GM18502 (cell line): ENCODE measurements around the gene PALD1.

ENCODE experiments used
- ATAC-seq: cut with Tn5 transposase; IDR thresholded peaks from one replicate; pipeline ENCODE4 v1.9.1; 2021; ENCODE audit warnings: mild to moderate bottlenecking; ENCODE audit not compliant: unreplicated experiment, poor library complexity

Gene PALD1

DNA sequence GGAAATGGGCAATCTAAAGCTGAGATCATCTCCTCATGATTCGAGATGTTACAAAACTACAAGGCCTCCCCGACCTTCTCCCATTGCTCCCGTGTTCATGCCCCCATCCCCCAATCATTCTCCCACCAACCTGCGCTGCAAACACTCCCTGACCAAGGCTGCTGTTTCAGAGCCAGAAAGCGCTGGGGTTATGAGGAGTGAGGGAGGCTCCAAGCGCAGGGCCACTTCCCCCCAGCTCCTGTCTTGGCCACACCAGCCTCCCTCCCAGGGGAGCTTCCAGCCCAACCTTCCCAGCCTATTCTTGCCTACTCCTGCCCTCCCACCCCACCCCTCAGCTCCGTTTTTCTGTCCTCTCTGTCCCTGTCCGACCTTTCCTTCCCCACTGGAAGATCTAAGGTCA, 22.4 kb upstream of the PALD1 start:
- ATAC-seq = no peak

DNA sequence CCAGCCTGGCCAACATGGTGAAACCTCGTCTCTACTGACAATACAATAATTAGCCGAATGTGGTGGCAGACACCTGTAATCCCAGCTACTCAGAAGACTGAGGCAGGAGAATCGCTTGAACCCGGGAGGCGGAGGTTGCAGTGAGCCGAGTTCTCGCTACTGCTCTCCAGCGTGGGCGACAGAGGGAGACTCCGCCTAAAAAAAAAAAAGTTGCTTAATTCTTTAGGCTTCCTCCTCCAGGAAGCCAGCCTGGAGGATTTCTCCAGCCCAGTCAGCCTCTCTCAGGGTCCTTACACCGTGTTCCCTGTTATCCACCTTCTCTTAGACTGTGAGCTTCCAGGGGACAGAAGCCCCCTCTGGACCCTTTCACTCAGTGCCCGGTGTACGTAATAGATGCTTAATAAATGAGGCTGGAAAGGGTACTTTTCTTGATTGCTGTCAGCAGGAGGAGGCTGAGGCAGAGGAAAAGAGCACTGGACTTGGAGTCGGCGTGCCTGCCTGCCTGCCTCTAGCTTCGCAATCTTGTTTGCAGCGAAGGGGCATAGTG, 20.7 kb upstream of the PALD1 start:
- ATAC-seq = no peak

DNA sequence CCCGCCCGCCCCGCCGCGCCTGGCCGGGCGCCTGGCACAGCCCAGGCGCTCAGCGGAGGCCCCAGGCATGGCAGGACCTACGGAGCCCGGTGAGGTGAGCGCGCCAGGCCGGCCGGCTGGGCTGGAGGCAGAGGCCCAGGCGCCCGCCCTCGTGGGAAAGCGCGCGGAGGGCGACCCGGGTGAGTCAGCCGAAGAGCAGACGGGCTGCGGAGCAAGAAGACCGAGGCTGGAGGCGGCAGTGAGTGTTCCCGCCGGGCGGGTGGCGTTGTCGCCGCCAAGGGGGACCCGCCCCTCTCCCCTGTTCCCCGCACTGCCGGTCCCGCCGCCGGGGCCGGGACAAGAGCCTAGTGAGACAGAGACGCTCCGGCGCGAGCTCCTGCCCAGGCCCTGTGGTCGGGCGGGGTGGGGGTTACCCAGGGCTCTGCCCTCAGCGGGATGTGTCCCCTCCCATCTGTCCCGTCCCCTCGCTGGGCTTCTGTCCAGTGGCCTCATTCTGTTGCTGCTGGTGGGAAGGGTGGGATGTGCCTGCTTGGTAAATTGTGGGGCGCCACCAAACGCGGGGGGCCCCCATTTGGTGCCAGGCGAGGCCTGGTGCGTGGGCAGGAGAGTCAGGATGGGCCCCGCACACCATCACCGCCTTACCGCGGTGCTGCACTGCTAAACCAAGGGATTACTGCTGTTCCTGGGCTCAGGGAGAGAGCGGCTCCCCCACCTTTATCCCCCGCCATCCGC, 20.1 kb upstream of the PALD1 start:
- ATAC-seq = no peak

DNA sequence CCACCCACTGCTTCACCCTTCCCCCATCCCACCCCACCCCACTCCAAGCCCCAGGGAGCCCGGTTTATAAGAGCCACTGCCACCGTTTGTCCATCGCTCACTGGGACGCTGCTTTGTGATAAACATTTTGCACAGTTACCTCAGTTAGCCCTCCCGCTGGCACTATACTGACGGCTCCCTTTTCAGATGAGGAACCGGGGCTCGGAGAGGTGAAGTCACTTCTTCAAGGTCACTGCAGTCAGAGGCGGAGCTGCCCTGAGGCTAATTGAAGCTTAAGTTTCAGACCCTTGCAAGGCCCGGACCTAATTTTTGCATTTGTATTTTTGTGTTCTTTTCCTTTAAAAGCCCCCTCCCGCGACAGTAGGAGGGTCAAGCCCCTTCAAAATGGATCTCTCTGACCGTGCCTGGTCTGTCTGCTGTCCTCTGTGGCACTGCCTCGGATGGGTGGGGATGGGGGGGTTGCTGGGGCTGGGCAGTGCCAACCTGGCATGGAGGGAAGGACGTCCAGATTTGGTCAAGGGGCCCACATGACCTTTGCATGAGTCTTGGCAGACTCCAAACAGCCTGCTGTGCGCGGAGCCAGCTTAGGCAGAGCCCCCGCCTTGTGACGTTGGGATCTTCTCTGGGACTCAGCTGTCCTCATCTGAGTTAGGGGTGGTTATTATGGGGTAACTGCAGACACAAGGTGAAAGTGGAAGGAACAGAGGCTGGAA, 19.4 kb upstream of the PALD1 start:
- no peak for ATAC-seq

DNA sequence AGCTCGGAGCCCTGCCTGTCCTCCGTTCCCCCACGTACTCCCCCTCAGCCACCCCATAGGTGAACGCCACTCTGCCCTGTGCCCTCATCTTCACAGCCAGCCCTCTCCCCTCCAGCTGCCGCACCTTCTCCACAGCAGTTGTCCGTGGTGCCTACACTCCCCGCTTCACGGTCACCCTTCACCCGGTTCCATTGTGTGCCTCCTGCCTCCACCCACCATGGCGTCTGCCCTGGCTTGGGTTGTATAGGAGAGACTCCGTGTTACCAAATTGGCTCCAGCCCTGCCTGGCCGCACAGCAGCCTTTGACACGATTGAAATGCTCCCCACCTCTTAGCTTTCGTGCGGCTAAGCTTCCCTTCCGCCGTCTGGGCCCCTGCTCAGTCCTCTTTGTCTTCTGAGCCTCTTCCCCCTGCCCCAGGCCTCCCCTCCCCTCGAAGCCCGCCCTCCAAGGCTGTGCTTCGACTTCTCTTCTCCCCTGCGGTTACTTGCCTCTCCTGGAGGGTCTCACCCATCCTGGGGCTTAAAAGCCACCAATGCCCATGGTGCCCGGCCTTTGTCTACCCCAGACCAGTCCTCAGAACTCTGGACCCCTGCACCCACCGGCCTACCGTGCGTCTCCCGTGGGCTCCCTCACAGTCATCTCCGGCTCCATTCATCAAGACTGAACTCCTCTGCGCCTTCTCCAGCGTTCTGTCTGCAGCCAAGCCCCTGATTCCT, 18.6 kb upstream of the PALD1 start:
- ATAC-seq = no peak

DNA sequence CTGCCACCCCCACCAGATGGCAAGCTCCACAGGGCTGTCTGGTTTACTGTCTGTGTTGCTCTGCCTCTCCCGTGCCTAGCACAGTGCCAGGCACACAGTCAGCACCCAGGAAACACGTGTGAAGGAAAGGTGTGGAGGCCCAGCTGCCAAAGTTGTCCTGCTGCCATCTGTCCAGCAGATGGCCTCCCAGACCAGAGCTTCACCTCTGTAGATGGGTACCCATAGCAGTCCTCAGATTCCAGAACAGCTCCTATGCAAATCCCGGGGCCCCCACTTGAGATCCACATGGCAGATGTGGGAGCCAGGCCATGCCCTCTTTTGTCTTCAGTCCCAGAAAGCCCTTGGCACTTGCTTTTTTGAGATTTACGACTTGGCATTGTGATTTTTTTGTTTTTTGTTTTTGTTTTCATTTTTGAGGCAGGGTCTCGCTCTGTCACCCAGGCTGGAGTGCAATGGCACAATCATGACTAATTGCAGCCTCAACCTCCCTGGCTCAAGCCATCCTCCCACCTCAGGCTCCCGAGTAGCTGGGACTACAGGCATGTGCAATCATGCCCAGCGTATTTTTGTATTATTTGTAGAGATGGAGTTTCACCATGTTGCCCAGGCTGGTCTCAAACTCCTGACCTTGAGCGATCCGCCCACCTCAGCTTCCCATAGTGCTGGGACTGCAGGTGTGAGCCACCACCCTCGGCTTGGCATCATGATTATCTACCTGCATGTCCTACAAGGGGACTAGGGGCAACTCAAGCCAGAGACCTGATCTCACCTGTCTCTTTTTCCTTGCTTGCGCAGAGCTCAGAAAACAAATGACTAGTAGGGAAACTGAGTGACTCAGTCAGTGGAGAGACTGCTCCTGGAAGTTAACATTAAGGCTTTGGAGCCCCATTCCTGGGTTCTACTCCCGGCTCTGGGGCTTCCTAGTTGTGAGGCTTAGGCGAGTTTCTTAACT, 16.9 kb upstream of the PALD1 start:
- ATAC-seq = no peak

DNA sequence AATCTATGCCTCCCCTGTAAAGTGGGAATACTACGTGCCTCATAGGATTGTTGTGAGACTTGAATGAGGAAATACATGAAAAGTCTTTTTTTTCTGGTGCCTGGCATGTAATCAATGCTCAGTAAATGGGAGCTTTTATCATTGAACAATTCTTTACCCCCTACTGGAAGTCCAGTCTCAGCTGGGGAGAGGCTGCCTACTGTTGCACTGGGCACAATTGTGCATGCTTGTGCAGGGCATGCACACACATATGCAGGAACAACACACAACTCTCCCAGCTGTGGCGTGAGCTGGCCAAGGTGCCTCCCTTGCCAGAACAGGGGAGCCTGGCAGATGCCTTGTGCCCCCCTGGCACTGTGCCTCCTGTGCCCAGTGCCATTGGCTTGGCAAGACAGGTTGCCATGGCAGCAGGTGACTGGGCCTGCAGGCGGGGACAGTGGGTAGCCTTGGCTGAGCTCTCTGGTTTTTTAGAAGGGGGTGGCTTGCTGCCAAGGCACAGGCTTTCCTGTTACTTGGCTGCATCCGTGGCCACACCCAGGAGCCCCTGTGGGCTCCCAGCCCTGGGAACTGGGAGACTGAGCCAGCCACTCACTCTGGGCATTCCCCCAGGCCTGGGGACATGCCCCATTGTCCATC, 16.1 kb upstream of the PALD1 start:
- no peak for ATAC-seq

DNA sequence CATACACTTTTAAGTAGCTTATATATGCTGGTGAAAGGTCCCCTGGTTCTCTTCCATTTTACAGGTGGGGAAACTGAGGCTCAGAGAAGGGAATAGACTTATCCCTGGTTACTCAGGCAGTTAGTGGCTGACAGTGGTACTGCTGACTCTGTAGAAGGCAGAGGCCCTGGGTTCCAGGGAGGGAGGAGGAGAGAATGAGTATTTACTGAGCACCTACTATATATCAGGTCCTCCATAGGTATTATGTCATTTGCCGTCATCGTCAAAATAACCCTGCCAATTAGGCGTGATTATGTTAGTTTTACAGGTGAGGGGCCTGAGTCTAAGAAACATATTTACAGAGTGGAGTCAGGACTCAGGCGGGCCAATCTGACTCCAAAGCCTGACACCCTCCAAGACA, 13.3 kb upstream of the PALD1 start:
- ATAC-seq = no peak

DNA sequence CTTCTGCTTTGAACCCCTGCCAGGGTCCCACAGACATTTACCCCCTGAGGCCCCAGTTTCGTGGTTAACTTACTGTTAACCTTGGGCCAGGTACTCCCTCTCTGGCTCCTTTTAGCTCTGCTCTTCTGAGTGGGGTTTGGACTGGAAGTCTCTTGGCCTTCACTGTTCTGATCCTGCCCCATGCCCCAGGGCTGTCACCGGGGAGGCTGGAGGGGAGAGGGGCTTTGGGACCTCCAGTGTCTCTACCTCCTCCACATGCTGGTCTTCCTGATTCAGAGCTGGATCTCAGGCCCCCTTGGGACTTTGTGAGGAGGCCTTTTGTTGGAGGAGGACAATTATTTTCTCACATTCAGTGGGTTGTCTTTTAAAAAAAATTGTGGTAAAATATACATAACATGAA, 12.7 kb upstream of the PALD1 start:
- no peak for ATAC-seq

DNA sequence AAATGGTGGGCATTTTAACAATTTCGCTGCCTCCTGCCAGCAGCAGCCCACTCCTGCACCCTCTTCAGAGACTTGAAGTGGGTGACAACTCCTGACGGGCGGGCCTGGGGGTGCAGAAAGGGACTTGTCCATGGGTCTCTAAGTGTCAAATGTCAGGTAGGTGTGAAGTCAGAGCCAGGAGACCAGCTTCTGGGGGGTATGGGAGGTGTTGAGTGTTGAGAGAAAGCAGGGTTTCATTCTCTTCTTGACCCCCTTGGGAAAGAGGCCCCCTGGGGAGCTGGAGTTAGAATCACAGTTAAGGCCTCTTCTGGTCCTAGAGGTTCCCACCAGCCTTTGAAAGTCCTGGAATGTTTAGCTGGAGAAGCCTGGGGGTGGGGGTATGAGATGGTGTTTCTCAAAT, 11.6 kb upstream of the PALD1 start:
- no peak for ATAC-seq

DNA sequence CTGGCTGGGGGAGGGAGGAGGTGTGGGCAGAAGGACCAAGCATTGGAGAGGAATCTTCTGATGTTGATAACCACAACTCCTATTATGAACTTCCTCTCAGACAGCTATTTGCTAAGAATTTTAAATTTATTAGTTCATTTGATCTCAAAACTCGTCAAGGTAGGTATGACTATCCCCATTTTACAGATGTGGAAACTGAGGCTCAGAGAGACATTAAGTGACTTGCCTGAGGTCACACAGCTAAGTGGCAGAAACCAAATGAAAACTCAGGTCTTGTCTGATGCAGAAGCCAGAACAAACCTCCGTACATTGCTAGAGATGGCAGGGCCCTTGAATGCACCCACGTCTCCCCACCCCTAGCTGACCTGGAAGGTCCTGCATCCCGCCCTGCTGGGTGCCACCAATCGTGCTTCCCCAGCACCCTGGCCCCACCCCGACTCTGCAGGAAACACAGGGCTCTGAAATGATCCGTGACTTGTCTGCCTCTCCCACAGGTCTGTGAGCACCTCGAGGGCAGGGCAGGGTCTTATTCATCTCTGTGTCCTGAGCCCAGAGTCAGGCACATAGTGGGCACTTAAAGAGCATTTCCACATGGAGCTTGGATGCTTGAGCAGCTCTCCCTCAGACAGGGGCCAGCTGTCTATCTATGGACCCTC, 5.6 kb upstream of the PALD1 start:
- ATAC-seq = no peak

DNA sequence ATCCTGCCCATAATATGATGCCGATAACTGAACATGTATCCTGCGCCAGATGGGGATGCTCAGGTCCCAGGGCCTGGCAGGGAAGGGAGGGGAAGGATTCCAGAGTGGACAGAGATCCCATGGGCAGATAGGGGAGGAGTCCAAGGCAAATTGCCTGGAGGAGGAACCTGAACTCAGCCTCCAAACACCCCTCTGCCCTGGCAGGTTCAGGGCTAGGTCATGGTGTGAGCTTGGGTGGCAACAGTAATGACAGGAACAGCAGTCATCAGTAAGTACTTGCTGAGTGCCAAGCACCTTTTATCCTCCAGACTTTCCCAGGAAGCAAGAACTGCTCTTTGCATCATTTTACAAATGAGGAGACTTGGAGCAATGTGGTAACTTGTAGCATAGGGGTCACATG, 3.8 kb upstream of the PALD1 start:
- no peak for ATAC-seq

DNA sequence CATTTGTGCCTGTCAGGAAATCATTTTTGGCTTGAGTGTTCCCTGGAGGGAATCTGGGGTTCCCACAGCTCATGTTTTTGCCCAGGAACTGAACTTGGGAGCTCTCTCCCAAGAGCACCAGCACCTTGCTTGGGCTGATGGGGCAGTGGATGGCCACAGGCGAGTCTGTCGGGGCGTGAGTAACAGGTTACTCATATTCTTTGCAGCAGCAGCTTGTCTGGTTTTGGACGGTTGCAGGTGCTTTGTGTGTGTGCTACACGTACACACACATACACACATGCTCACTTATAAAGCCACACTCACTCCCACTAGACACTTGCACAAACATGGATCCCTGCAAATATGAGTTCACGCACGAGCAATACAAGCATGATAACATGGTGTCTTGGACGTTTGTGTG, 2.9 kb upstream of the PALD1 start:
- ATAC-seq = no peak

DNA sequence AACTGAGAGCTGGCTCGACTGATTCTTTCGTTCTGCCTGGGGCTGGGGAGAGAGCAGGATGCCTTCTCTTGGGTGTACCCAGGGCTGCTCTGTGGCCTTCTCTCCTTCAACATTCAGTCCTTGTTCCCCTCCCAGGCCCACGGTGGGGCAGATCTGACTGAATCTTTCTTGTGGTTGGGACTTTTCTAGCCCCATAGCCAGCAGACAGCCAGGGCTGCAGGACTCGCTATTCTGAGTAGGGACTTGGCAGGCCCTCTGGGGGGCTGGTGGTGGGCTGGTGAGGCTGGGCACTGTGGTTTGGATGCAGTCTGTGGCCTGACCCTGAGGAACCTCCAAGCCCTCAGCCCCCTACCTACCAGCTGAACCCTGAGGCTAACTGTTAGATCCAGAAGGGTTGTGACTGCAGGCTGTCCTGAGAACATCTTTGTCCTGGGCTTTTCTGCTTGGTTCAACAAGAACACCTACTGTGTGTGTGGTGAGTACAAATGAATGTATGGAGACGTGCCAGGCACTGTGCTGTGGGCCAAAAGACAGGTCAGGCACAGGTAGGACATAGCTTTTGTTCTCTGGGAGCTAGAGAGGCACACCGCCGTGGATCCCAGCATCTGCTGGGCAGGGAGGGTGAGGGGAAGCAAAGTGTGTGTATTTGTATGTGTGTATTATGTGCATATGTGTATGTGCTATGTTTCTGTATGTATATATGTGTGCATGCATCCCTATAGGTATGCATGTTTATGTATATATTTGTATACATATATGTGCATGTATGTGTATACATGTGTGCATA, 2.1 kb upstream of the PALD1 start:
- no peak for ATAC-seq

DNA sequence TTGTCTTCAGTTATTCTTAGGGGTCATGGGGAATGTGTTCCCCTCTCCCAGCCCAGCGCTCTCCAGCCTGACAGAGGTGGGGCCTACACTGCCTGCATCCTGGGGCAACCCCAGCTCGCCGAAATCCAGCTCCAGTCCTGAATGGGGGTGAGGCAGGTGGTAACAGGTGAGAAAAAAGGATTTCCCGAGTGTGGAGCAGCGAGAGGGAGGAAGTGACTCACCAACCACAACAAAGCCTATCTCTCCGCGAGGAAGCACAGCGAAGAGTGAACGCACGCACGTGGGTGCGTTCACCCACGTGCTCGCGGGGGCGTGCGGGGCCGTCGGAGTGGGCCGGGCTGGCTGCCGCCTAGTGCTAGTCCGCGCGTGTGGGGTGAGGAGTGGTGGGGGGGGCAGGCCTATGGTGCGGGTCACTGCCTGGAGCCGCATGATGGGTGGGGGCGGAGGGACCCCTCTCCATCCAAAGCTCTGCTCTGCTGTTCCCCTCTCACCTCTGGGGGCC, 855 bp upstream of the PALD1 start:
- ATAC-seq = no peak

DNA sequence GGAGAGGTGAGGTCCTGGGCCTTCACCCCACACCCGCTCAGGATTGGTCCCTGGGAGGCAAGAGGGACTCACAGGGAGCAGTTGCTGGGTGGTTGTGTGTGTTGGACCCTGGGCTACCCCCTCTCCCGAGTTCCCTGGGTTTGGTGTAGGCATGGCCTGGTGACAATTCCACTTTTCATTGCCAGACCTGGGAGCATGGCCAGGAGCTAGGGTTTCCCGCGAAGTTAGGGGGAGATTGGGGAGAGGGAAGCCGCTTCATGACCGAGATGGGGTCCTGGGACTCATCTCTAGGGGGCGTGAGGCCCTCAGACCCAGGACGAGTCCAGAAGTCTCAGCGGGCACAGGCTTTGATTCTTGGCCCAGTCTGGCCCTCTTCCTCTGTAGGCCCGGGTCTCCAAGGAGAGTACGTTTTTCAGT, 606 bp downstream of the PALD1 start:
- no peak for ATAC-seq

DNA sequence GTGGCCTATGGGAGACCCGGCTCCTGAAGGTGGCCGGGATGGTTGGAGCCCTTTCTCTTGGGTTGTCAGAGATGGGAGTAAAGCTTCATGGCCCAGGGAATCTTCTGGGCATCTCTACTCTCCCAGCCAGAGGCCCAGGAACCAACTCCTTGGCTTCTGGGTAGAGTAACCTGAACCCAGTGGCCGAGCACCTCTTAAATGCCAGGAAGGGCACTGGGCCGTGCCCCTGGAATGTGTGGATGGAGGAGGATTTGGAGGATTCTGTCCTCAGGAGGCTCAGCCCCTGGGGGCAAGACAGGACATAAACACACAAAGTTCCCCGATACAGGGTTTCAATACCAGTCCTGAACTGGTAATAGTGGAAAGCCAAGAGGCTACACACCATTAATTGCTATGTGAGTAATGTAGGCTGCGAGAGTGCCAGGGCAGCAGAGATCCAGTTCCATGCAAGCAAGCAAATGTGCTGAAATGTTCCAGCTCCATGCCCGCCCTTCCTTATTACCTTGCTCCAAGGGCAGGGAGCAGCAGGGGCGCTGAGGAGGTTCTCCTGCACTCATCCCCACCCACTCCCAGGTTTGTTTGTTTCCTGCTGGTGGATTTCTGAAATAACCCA, 1.2 kb downstream of the PALD1 start:
- no peak for ATAC-seq
